Hematopoietic multipotent progenitor cell (in vitro differentiated cells): ENCODE data around the gene TSC22D2. TPM values are rescaled to one million over a fixed set of nuclear protein-coding genes. Genes with fewer than 3 reads are reported as not detected.

Experiments used
- total RNA-seq: library from RNA; depleted of rRNA; stranded (reverse); fragments of >200 nt; gene quantifications from one replicate; pipeline ENCODE4 v1.2.3, GENCODE V29; 2012

TSC22D2 gene
- total RNA-seq, 1 donor, result 8.1 TPM

Other genes with a start within 250 kb of the TSC22D2 start
- 275 TPM for gene SERP1, start 138.2 kb downstream of the TSC22D2 start, total RNA-seq
- 118 TPM for gene EIF2A, start 138.5 kb downstream of the TSC22D2 start, total RNA-seq
- gene SELENOT, start 195.0 kb downstream of the TSC22D2 start, total RNA-seq, result 117 TPM